ENCODE results near the gene ANXA8L1.
"Not testable (repeated sequence)": the region's sequence is repeated elsewhere in the genome, so short reads cannot be mapped to it uniquely, and the experiment has no call there.

ANXA8L1 gene, protein sequence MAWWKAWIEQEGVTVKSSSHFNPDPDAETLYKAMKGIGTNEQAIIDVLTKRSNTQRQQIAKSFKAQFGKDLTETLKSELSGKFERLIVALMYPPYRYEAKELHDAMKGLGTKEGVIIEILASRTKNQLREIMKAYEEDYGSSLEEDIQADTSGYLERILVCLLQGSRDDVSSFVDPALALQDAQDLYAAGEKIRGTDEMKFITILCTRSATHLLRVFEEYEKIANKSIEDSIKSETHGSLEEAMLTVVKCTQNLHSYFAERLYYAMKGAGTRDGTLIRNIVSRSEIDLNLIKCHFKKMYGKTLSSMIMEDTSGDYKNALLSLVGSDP

GRCh38 chr10:46375406-46375805 lies at the start of gene ANXA8L1:
Gene ANXA8L1 (plus strand): TSS chr10:46375776. CDS start chr10:46375852, 76 bp downstream.
- not testable (repeated sequence) for H3K4me3 ChIP-seq (ENCODE audit: low read length); DNase-seq (ENCODE audit: low read depth)

DNA sequence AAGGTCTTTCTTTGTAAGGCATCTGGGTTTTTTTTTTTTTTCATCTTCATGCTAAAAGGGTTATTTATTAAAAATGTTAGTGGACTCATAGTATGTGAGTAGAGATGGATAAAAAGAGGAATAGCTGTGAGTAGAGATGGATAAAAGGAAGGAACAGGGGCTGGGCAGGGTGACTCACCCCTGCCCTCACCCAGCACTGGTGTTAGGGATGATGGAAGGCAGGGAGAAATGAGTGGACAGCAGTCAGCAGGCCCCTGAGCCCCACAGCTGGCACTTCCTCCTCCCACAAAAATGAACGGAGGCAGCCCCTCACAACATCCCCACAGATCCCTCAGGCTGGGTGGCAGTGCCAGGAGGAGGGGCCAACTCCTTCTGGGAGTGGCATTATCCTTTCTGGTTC lies 49.5 kb upstream of the ANXA8L1 start:
- no peak overlapping the region for H3K4me3 ChIP-seq (ENCODE audit: low read length)
- no peak for TF ChIP-seq CTCF (conservative IDR thresholded peaks at IDR 0.05; ENCODE audit: low read depth, low read length)
- DNase-seq (ENCODE audit: low read depth): no peak

DNA sequence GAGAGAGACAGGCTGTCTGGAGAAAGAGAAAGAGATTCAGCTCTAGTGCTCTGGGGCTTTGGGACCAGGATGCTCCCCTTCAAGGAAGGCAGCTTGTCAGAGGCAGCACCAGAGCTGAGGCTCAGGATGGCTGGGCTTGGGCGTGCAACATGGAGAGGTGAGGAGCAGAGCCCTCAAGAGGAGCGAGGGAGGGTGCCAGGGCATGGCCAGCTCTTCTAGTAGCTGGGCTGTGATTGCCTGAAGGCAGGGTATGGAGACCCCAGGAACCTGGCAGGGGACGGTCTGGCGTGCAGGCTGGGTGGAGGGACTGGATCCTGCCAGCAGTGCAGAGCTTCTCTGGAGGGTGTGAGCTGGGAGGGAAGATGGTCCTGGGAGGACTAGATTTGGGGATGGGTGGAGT lies 48.6 kb upstream of the ANXA8L1 start:
- no peak for TF ChIP-seq CTCF (conservative IDR thresholded peaks at IDR 0.05; ENCODE audit: low read depth, low read length)
- H3K4me3 ChIP-seq (ENCODE audit: low read length): no peak overlapping the region
- no peak for DNase-seq (ENCODE audit: low read depth)

- no peak for TF ChIP-seq CTCF (conservative IDR thresholded peaks at IDR 0.05; ENCODE audit: low read depth, low read length)
- no peak for DNase-seq (ENCODE audit: low read depth)
- no peak overlapping the region for H3K4me3 ChIP-seq (ENCODE audit: low read length)
Measured at GRCh38 chr10:46327685-46328084, 47.9 kb upstream of the ANXA8L1 start.

DNA sequence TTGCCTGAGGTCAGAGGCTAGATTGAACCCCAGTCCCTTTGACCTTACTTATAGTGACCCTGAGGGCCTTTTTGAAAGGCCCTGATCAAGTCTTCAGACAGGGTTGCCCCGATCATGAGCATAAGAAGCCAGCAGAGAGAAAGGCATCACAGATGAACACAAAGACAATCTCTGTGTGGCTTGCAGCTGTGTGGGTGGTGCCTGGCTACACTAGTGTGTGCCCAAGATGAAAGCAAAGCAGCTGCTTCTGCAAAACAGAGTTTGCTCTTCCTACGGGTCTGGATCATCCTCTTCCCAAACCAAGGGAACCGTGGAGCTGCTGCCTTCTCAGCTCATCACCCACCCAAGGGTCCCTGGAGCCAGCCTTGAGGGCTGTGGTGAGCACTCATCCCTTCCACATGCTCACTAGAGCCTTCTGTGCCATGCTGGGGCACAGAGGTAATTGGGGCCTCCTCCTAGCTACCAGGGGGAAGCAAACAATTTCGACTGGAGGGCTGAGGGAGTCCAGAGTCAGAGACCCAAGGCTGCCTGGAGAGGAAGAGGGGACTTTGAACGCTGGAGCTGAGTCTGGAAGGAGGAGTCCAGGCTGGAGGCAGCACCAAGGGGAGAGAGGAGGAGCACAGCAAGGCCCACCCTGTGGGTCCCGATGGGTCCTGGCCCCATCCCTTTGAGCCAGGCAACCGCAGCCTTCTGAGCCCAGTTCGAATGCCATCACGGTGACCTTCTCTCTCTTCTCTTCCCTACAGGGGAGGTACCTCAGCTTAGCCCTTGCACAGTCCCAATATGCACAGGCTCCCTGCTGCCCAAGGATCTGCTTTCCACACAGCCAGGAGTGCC lies 46.5 kb upstream of the ANXA8L1 start:
- no peak for TF ChIP-seq CTCF (conservative IDR thresholded peaks at IDR 0.05; ENCODE audit: low read depth, low read length)
- no peak overlapping the region for H3K4me3 ChIP-seq (ENCODE audit: low read length)
- DNase-seq (ENCODE audit: low read depth): no peak

GRCh38 chr10:46329690-46330016 lies 45.9 kb upstream of the ANXA8L1 start:
- DNase-seq (ENCODE audit: low read depth): no peak

DNA sequence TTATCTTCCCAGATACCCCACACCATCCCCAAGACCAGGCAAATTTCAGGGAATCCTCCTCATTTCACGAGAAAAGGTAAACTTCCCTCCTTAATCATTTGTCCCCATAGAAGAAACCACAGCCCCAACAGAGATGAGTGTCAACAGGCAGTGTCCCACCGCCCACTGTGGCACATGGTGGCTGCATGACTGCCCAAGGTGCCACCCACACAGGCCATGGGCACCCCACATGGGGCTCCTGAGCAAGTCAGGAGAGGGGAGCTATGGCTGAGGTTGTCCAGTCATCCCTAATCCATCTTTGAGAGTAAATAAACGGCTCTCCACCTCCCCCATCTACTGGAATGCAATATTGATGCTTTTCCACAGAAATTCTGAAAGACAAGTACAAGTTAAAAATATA lies 44.7 kb upstream of the ANXA8L1 start:
- no peak for TF ChIP-seq CTCF (conservative IDR thresholded peaks at IDR 0.05; ENCODE audit: low read depth, low read length)
- DNase-seq (ENCODE audit: low read depth): no peak
- no peak overlapping the region for H3K4me3 ChIP-seq (ENCODE audit: low read length)

More at GRCh38 chr10:46329690-46330016, 45.9 kb upstream of the ANXA8L1 start:
- TF ChIP-seq CTCF (conservative IDR thresholded peaks at IDR 0.05; ENCODE audit: low read depth, low read length): no peak
- H3K4me3 ChIP-seq (ENCODE audit: low read length): no peak overlapping the region

GRCh38 chr10:46365484-46365883 lies 10.1 kb upstream of the ANXA8L1 start:
- H3K4me3 ChIP-seq (ENCODE audit: low read length); DNase-seq (ENCODE audit: low read depth): not testable (repeated sequence)

GRCh38 chr10:46367209-46367608 lies 8.4 kb upstream of the ANXA8L1 start:
- not testable (repeated sequence) for DNase-seq (ENCODE audit: low read depth); H3K4me3 ChIP-seq (ENCODE audit: low read length)

- not testable (repeated sequence) for DNase-seq (ENCODE audit: low read depth); H3K4me3 ChIP-seq (ENCODE audit: low read length)
Measured at GRCh38 chr10:46367666-46368240, 7.8 kb upstream of the ANXA8L1 start.

DNA sequence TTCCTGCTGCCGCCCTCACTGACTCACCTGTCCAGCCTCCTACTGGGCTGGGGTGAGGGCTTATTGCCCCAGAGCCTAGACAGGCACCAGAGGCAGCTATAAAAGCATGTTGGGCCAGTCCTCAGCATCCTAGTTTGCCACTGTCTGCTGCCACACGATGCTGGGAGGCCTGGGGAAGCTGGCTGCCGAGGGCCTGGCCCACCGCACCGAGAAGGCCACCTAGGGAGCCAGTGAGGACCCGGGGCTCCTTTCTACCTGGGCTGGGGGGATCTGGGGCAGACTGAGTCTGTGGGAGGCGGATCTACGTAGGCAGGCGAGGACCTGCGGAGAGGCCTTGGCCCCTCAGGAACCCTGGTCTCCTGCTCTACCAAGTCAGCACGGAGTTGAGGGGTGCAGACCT lies 6.6 kb upstream of the ANXA8L1 start:
- H3K4me3 ChIP-seq (ENCODE audit: low read length); DNase-seq (ENCODE audit: low read depth): not testable (repeated sequence)

All from retinal pigment epithelial cell (primary cell).